Measurements from ENCODE around the gene FANK1. TPM values are rescaled to one million over a fixed set of nuclear protein-coding genes. Genes with fewer than 3 reads are reported as not detected.

FANK1 gene
- polyA plus RNA-seq, 4 donors: 1.5 to 4.0 (median 2.8) TPM

DNA sequence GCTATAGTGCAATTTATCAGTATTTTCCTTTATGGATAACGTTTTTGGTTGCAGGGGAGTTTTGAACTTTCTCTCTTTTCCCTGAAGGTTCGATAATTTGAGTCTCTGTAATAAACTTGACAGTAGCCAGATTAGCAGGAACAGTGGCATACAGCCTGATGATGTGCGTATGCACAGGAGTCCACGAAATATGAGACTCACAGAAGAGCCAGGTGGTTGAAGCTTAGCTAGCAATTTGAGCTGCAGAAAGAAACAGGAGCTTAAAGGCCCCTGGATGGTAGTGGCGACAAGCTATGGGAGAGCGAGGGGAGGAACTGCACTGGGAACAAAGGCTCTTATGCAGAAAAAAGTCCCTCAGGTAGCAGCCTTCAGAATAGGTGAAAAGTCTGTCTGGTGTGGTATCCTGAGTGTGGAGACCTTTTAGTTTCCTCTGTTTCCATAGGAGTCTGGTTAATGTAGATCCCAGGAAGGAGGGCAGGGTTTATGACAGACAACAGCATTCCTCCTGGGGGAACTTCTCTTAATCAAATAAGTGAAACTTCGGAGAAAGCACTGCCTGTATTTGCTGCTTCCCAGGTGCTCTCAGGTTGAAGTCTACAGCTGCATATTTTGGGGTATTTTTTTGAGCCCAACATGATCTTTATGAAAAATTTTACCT is 32.7 kb downstream of the FANK1 start:
- Histone ChIP-seq H3K27ac (ENCODE audit: low read depth in 1 of 3, low read length in 2 of 3) (peak overlapping the region in 1 of 3 donors; percentile 76), H3K4me1 (ENCODE audit: control insufficient read depth in 3 of 3, insufficient read depth in 2 of 3, low read depth in 1 of 3, low read length in 2 of 3) (peaks cover 0 to 4% (median 0%) of the 10 kb centered on the region in 3 donors), H3K27me3 (ENCODE audit: control insufficient read depth in 3 of 3, insufficient read depth in 3 of 3, low read length in 3 of 3) (no peaks in the 10 kb centered on the region), H3K4me3 (ENCODE audit: low read depth in 1 of 3, low read length in 3 of 3) (peak overlapping the region in 1 of 3 donors; percentile 17), H3K9me3 (ENCODE audit: control insufficient read depth in 2 of 2, insufficient read depth in 1 of 2, low read depth in 1 of 2, low read length in 1 of 2) (no peaks in the 10 kb centered on the region), H3K36me3 (ENCODE audit: control insufficient read depth in 3 of 3, insufficient read depth in 2 of 3, low read depth in 1 of 3, low read length in 3 of 3) (no peaks in the 10 kb centered on the region)
- DNase-seq: peak in 1 of 2 donors; percentile 48
- 36 to 61% (median 51%) methylated on average over 7 of the region's 7 CpGs for whole genome bisulfite sequencing, 3 donors
- no peak for FAIRE-seq

DNA sequence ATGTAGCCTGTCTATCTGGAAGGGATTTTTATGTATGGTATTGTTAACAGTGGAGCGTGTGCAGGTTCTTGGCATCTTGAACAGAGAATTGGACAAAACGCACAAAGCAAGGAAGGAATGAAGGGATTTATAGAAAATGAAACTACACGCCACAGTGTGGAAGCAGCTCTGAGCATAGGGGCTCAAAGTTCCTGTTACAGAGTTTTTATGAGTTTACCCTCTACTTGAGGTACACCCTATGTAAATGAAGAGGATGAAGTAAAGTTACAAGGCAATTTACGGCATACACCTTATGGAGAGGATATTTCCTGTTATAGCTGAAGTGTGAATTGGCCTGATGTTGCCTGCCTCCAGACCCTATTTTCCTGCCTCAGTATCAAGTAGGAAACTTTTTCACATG is 33.3 kb downstream of the FANK1 start:
- no peak for FAIRE-seq
- Histone ChIP-seq H3K27ac (ENCODE audit: low read depth in 1 of 3, low read length in 2 of 3) (peak overlapping the region in 1 of 3 donors; percentile 76), H3K9me3 (ENCODE audit: control insufficient read depth in 2 of 2, insufficient read depth in 1 of 2, low read depth in 1 of 2, low read length in 1 of 2) (no peaks in the 10 kb centered on the region), H3K36me3 (ENCODE audit: control insufficient read depth in 3 of 3, insufficient read depth in 2 of 3, low read depth in 1 of 3, low read length in 3 of 3) (no peaks in the 10 kb centered on the region), H3K27me3 (ENCODE audit: control insufficient read depth in 3 of 3, insufficient read depth in 3 of 3, low read length in 3 of 3) (no peaks in the 10 kb centered on the region), H3K4me1 (ENCODE audit: control insufficient read depth in 3 of 3, insufficient read depth in 2 of 3, low read depth in 1 of 3, low read length in 2 of 3) (peaks cover 0 to 4% (median 0%) of the 10 kb centered on the region in 3 donors), H3K4me3 (ENCODE audit: low read depth in 1 of 3, low read length in 3 of 3) (peak overlapping the region in 1 of 3 donors; percentile 17)
- WGBS, 3 donors: 15 to 57% (median 31%) methylated on average over 4 of the region's 4 CpGs
- DNase-seq: peak; percentile 60 to 76

DNA sequence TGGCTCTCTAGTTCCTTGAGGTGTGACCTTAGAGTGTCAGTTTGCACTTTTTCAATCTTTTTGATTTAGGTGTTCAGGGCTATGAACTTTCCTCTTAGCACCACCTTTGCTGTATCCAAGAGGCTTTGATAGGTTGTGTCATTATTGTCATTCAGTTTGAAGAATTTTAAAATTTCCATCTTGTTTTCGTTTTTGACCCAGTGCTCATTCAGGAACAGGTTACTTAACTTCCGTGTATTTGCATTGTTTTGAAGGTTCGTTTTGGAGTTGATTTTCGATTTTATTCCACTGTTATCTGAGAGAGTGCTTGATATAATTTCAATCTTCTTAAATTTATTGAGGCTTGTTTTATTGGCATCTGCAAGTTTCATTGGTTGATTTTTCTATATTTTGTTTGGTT is 37.3 kb downstream of the FANK1 start:
- Histone ChIP-seq H3K27ac (ENCODE audit: low read depth in 1 of 3, low read length in 2 of 3) (no peak overlapping the region), H3K9me3 (ENCODE audit: control insufficient read depth in 2 of 2, insufficient read depth in 1 of 2, low read depth in 1 of 2, low read length in 1 of 2) (no peaks in the 10 kb centered on the region), H3K4me1 (ENCODE audit: control insufficient read depth in 3 of 3, insufficient read depth in 2 of 3, low read depth in 1 of 3, low read length in 2 of 3) (peaks cover 0 to 4% (median 0%) of the 10 kb centered on the region in 3 donors), H3K4me3 (ENCODE audit: low read depth in 1 of 3, low read length in 3 of 3) (no peak overlapping the region), H3K36me3 (ENCODE audit: control insufficient read depth in 3 of 3, insufficient read depth in 2 of 3, low read depth in 1 of 3, low read length in 3 of 3) (no peaks in the 10 kb centered on the region), H3K27me3 (ENCODE audit: control insufficient read depth in 3 of 3, insufficient read depth in 3 of 3, low read length in 3 of 3) (no peaks in the 10 kb centered on the region)
- FAIRE-seq (no peak), DNase-seq (no peak)
- 64 to 69% (median 66%) methylated on average over 4 of the region's 4 CpGs for WGBS, 3 donors

DNA sequence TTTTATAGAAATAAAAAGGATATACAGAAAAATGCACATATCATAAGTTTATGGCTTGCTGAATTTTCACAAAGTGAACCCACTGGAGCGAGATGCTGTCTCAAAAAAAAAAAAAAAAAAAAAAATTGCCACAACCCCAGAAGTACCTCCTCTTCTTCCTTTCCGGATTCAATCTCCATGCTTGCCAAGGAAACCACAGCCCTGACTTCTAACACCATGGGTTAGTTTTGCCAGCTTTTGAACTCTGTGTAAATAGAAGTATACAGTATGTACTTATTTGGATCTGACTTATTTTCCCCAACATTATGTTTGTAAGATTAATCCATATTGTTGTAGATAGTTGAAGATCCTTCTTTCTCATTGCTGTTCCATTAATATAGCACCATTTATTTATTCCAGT is 40.0 kb downstream of the FANK1 start:
- no peak for DNase-seq
- 64 to 80% (median 74%) methylated on average over 2 of the region's 2 CpGs for WGBS, 3 donors

DNA sequence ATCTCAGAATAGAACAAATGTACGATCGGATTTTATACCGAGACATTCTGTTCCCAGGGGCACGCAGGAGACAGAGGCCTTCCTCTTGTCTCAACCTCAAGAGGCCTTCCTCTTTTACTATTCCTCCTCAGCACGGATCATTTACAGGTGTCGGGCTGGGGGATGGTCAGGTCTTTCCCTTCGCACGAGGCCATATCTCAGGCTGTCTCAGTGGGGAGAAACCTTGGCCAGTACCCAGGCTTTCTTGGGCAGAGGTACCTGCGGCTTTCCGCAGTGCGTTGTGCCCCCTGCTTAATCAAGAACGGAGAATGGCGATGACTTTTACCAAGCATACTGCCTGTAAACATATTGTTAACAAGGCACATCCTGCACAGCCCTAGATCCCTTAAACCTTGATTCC is 44.2 kb downstream of the FANK1 start:
- WGBS, 3 donors: 76 to 86% (median 85%) methylated on average over 13 of the region's 13 CpGs
- H3K4me3 ChIP-seq (ENCODE audit: low read depth in 1 of 3, low read length in 3 of 3): no peak overlapping the region
- DNase-seq: no peak
- H3K27ac ChIP-seq (ENCODE audit: low read depth in 1 of 3, low read length in 2 of 3): no peak overlapping the region
- no peaks in the 10 kb centered on the region for H3K36me3 ChIP-seq (ENCODE audit: control insufficient read depth in 3 of 3, insufficient read depth in 2 of 3, low read depth in 1 of 3, low read length in 3 of 3)
- H3K9me3 ChIP-seq (ENCODE audit: control insufficient read depth in 2 of 2, insufficient read depth in 1 of 2, low read depth in 1 of 2, low read length in 1 of 2): peaks cover 0 to 6% of the 10 kb centered on the region in 2 donors
- FAIRE-seq: no peak
- no peaks in the 10 kb centered on the region for H3K4me1 ChIP-seq (ENCODE audit: control insufficient read depth in 3 of 3, insufficient read depth in 2 of 3, low read depth in 1 of 3, low read length in 2 of 3)
- H3K27me3 ChIP-seq (ENCODE audit: control insufficient read depth in 3 of 3, insufficient read depth in 3 of 3, low read length in 3 of 3): no peaks in the 10 kb centered on the region

More for the DNA sequence above, 40.0 kb downstream of the FANK1 start:
- Histone ChIP-seq H3K36me3 (ENCODE audit: control insufficient read depth in 3 of 3, insufficient read depth in 2 of 3, low read depth in 1 of 3, low read length in 3 of 3) (no peaks in the 10 kb centered on the region), H3K27ac (ENCODE audit: low read depth in 1 of 3, low read length in 2 of 3) (no peak overlapping the region), H3K27me3 (ENCODE audit: control insufficient read depth in 3 of 3, insufficient read depth in 3 of 3, low read length in 3 of 3) (no peaks in the 10 kb centered on the region), H3K4me3 (ENCODE audit: low read depth in 1 of 3, low read length in 3 of 3) (no peak overlapping the region), H3K4me1 (ENCODE audit: control insufficient read depth in 3 of 3, insufficient read depth in 2 of 3, low read depth in 1 of 3, low read length in 2 of 3) (no peaks in the 10 kb centered on the region), H3K9me3 (ENCODE audit: control insufficient read depth in 2 of 2, insufficient read depth in 1 of 2, low read depth in 1 of 2, low read length in 1 of 2) (no peaks in the 10 kb centered on the region)
- FAIRE-seq: no peak

DNA sequence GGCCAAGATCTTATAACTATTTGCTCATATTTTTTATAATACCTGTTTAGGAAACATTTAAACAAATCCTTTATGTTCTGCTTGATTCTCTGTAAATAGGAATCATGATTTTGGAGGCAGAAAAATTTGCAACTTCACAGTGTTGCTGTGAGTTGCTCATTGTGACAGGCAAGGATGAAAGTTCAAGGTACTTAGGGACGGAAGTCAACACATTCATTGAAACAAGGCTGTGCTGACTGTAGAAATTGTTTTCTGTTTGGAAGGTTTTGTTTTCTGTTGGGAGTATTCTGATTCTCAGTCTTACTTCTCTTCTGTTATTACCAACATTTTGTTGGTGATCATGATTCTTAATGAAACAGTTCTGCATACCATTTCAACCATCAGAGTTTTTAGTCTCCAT is 54.9 kb downstream of the FANK1 start:
- Histone ChIP-seq H3K4me3 (ENCODE audit: low read depth in 1 of 3, low read length in 3 of 3) (no peak overlapping the region), H3K4me1 (ENCODE audit: control insufficient read depth in 3 of 3, insufficient read depth in 2 of 3, low read depth in 1 of 3, low read length in 2 of 3) (no peaks in the 10 kb centered on the region), H3K27me3 (ENCODE audit: control insufficient read depth in 3 of 3, insufficient read depth in 3 of 3, low read length in 3 of 3) (no peaks in the 10 kb centered on the region), H3K27ac (ENCODE audit: low read depth in 1 of 3, low read length in 2 of 3) (no peak overlapping the region), H3K9me3 (ENCODE audit: control insufficient read depth in 2 of 2, insufficient read depth in 1 of 2, low read depth in 1 of 2, low read length in 1 of 2) (peaks cover 4 to 23% of the 10 kb centered on the region in 2 donors), H3K36me3 (ENCODE audit: control insufficient read depth in 3 of 3, insufficient read depth in 2 of 3, low read depth in 1 of 3, low read length in 3 of 3) (no peaks in the 10 kb centered on the region)
- 33 to 69% (median 42%) methylated on average over 1 of the region's 1 CpG for WGBS, 3 donors
- DNase-seq (no peak), FAIRE-seq (no peak)

DNA sequence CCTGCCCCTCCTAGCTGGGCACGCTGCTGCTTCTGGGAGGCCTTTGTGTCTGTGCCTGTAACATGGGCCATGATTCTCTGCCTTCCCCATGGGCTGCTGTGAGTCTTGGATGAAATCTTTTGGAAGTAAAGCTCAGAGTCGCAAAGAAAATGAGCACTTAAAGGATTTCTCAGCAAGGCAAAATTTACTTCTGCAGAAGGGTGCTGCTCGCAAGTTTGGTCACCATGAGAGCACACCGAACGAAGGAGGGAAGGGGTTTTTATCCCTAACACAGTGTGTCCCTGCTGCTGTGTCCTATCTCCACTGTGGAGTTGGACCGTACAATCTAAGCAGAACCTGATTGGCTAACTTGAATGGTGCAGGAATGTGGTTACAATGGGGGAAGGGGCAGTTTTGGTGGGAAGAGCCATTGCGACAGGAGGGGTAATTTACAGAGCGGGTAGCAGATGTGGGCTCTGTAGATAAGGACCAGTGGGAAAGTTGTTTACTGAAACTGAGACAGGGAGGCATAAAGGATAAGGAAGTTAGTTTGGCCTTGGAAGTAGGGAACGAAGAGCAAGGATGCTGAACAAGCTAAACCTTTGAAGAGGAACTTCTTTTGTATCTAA is 57.5 kb downstream of the FANK1 start:
- Histone ChIP-seq H3K36me3 (ENCODE audit: control insufficient read depth in 3 of 3, insufficient read depth in 2 of 3, low read depth in 1 of 3, low read length in 3 of 3) (no peaks in the 10 kb centered on the region), H3K27me3 (ENCODE audit: control insufficient read depth in 3 of 3, insufficient read depth in 3 of 3, low read length in 3 of 3) (no peaks in the 10 kb centered on the region), H3K27ac (ENCODE audit: low read depth in 1 of 3, low read length in 2 of 3) (no peak overlapping the region), H3K4me1 (ENCODE audit: control insufficient read depth in 3 of 3, insufficient read depth in 2 of 3, low read depth in 1 of 3, low read length in 2 of 3) (no peaks in the 10 kb centered on the region), H3K9me3 (ENCODE audit: control insufficient read depth in 2 of 2, insufficient read depth in 1 of 2, low read depth in 1 of 2, low read length in 1 of 2) (peaks cover 4 to 23% of the 10 kb centered on the region in 2 donors), H3K4me3 (ENCODE audit: low read depth in 1 of 3, low read length in 3 of 3) (no peak overlapping the region)
- FAIRE-seq (no peak), DNase-seq (no peak)
- 91 to 96% (median 95%) methylated on average over 9 of the region's 9 CpGs for WGBS, 3 donors

DNA sequence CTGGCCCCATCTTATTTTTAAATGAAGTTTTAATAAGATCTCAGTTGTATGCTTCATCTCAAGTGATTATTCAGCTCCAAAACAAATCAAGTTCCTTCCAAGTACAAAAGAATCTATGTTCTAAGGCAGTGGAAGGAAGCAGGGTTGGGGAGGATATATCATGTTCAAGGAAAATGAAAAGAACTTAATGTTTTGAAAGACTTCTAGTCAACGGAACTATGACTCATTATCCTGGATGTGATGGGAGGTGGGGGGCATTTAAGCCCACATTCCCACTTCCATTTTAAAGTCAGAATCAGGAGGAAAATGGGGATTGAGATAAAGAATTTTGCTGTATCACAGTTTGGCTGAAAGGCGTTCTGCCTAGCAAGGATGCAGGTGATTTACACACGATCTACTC is 59.4 kb downstream of the FANK1 start:
- DNase-seq (no peak), FAIRE-seq (no peak)
- H3K36me3 ChIP-seq (ENCODE audit: control insufficient read depth in 3 of 3, insufficient read depth in 2 of 3, low read depth in 1 of 3, low read length in 3 of 3): no peaks in the 10 kb centered on the region
- WGBS, 3 donors: 54 to 75% (median 70%) methylated on average over 3 of the region's 3 CpGs
- no peak overlapping the region for H3K4me3 ChIP-seq (ENCODE audit: low read depth in 1 of 3, low read length in 3 of 3)
- peaks cover 4 to 23% of the 10 kb centered on the region in 2 donors for H3K9me3 ChIP-seq (ENCODE audit: control insufficient read depth in 2 of 2, insufficient read depth in 1 of 2, low read depth in 1 of 2, low read length in 1 of 2)
- no peaks in the 10 kb centered on the region for H3K4me1 ChIP-seq (ENCODE audit: control insufficient read depth in 3 of 3, insufficient read depth in 2 of 3, low read depth in 1 of 3, low read length in 2 of 3)
- H3K27me3 ChIP-seq (ENCODE audit: control insufficient read depth in 3 of 3, insufficient read depth in 3 of 3, low read length in 3 of 3): no peaks in the 10 kb centered on the region
- no peak overlapping the region for H3K27ac ChIP-seq (ENCODE audit: low read depth in 1 of 3, low read length in 2 of 3)
